ENCODE data around the gene RPS27. TPM values are rescaled to one million over a fixed set of nuclear protein-coding genes. Genes with fewer than 3 reads are reported as not detected.

RPS27 gene
- total and polyA plus RNA-seq, 2 of the 13 experiments (the other 11 are each of a cell fraction or from before 2014, with no cell fraction given): 3,737 to 9,964 TPM

GRCh38 chr1:153990468-153991150, at the start of gene RPS27 (continued):
- TF ChIP-seq ZNF414 (CRISPR knock-in tag; IDR thresholded peaks at IDR 0.05) (peak; percentile 49; the same call in 1 of the 2 replicates), GLMP (CRISPR knock-in tag; IDR thresholded peaks at IDR 0.05; ENCODE audit: borderline replicate concordance) (no peak), DNMT3B (CRISPR knock-in tag; conservative IDR thresholded peaks at IDR 0.05) (peak; percentile 80; the same call in 1 of the 2 replicates), IRF2 (CRISPR knock-in tag; IDR thresholded peaks at IDR 0.05) (peak; percentile 94), IRF9 (CRISPR knock-in tag; IDR thresholded peaks at IDR 0.05; ENCODE audit: borderline replicate concordance) (peak; percentile 93), ZNF207 (IDR thresholded peaks at IDR 0.05; ENCODE audit: borderline replicate concordance) (no peak), MAX (IDR thresholded peaks at IDR 0.05) (peak; percentile 66; the same call in 1 of the 2 replicates), GMEB1 (CRISPR knock-in tag; IDR thresholded peaks at IDR 0.05; ENCODE audit: borderline replicate concordance) (peak; percentile 86; the same call in 1 of the 2 replicates), ARID4A (CRISPR knock-in tag; IDR thresholded peaks at IDR 0.05; ENCODE audit: borderline replicate concordance) (peak; percentile 95), ZNF44 (CRISPR knock-in tag; IDR thresholded peaks at IDR 0.05) (peak; percentile 38; the same call in 1 of the 2 replicates), HINFP (CRISPR knock-in tag; IDR thresholded peaks at IDR 0.05; ENCODE audit: low read depth) (peak; percentile 78; the same call in 1 of the 2 replicates), MLX (CRISPR knock-in tag; IDR thresholded peaks at IDR 0.05) (no peak; the same call in 1 of the 2 replicates), DRAP1 (CRISPR knock-in tag; IDR thresholded peaks at IDR 0.05) (peak; percentile 94)
